Hepatocyte (in vitro differentiated cells): Measurements from ENCODE around the gene OR52K2.

Experiments
- EZH2 ChIP-seq: fragments of 200-600 bp; sonication (generic); IDR thresholded peaks from 2 replicates; pipeline ENCODE4 v1.6.1; 2016; ENCODE audit warnings: antibody characterized with exemption, mild to moderate bottlenecking, borderline replicate concordance
- EZH2phosphoT487 ChIP-seq: fragments of 200-600 bp; sonication (generic); IDR thresholded peaks from one replicate; pipeline ENCODE4 v1.6.1; 2018; ENCODE audit warnings: antibody characterized with exemption, mild to moderate bottlenecking, low read depth, moderate library complexity; ENCODE audit not compliant: unreplicated experiment, severe bottlenecking
- TF ChIP-seq, protein P1 (sequence below): fragments of 200-600 bp; sonication (generic); IDR thresholded peaks from 2 replicates; pipeline ENCODE4 v1.5.1; 2016; ENCODE audit warnings: antibody characterized with exemption, mild to moderate bottlenecking; ENCODE audit not compliant: poor library complexity

DNA sequence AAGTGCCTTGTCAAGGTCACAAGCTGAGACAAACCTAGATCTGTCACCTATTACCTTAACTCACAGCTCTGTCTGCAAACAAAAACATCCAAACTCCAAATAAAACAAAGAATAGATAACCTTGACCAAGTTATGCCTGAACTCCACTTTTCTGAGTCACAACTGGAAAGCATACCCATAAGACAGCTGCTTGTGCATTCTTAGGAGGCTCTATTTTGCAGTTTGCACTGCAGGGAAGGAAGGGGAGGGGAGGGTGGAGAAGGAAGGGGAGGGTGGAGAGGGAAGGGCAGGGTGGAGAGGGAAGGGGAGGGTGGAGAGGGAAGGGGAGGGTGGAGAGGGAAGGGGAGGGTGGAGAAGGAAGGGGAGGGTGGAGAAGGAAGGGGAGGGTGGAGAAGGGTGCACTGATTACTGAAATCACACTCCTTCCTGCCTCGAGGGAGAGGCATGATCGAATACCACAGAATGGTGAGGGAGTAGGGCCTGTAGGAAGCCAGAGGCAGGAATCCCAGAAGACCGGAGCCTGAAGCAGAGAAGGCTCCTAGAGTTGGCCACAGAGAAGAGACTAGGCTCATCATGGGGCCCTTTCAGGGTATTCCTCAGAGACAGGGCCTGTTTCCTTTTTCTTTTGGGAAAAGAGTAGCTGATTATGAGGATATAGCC lies 5.7 kb upstream of the OR52K2 start:
- TF ChIP-seq, protein P1, sequence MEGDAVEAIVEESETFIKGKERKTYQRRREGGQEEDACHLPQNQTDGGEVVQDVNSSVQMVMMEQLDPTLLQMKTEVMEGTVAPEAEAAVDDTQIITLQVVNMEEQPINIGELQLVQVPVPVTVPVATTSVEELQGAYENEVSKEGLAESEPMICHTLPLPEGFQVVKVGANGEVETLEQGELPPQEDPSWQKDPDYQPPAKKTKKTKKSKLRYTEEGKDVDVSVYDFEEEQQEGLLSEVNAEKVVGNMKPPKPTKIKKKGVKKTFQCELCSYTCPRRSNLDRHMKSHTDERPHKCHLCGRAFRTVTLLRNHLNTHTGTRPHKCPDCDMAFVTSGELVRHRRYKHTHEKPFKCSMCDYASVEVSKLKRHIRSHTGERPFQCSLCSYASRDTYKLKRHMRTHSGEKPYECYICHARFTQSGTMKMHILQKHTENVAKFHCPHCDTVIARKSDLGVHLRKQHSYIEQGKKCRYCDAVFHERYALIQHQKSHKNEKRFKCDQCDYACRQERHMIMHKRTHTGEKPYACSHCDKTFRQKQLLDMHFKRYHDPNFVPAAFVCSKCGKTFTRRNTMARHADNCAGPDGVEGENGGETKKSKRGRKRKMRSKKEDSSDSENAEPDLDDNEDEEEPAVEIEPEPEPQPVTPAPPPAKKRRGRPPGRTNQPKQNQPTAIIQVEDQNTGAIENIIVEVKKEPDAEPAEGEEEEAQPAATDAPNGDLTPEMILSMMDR: no peak
- TF ChIP-seq EZH2 (no peak), EZH2phosphoT487 (no peak)
